A673 (cell line): ENCODE data around the gene URI1.

Source experiments
- EZH2 ChIP-seq: fragments of 200-600 bp; sonication (generic); IDR thresholded peaks from 2 replicates; pipeline ENCODE4 v1.6.1; 2017; ENCODE audit warnings: borderline replicate concordance, low read depth, mild to moderate bottlenecking, mixed read lengths, antibody characterized with exemption, low read length; ENCODE audit not compliant: poor library complexity, severe bottlenecking
- TF ChIP-seq, protein P1 (sequence below): fragments of 300-800, 200-600 bp; sonication (generic); conservative IDR thresholded peaks from 2 replicates; pipeline ENCODE4 v1.5.1; 2017; ENCODE audit warnings: low read depth, mild to moderate bottlenecking, antibody characterized with exemption, low read length, moderate library complexity, mixed read lengths

GRCh38 chr19:30047432-30047831 lies 105.4 kb downstream of the URI1 start:
- no peak for TF ChIP-seq EZH2
- TF ChIP-seq, protein P1, sequence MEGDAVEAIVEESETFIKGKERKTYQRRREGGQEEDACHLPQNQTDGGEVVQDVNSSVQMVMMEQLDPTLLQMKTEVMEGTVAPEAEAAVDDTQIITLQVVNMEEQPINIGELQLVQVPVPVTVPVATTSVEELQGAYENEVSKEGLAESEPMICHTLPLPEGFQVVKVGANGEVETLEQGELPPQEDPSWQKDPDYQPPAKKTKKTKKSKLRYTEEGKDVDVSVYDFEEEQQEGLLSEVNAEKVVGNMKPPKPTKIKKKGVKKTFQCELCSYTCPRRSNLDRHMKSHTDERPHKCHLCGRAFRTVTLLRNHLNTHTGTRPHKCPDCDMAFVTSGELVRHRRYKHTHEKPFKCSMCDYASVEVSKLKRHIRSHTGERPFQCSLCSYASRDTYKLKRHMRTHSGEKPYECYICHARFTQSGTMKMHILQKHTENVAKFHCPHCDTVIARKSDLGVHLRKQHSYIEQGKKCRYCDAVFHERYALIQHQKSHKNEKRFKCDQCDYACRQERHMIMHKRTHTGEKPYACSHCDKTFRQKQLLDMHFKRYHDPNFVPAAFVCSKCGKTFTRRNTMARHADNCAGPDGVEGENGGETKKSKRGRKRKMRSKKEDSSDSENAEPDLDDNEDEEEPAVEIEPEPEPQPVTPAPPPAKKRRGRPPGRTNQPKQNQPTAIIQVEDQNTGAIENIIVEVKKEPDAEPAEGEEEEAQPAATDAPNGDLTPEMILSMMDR = no peak
